OCI-M2 (cell line): Measurements from ENCODE around the gene SLC27A5.
"Not testable (repeated sequence)": the region's sequence is repeated elsewhere in the genome, so short reads cannot be mapped to it uniquely, and the experiment has no call there.

ENCODE experiments used
- DNase-seq: peaks from one replicate; lab custom pipeline; 2025; ENCODE audit not compliant: unreplicated experiment; lab: John Stamatoyannopoulos, UW

SLC27A5 gene

GRCh38 chr19:58498316-58499020 is 13.3 kb downstream of the SLC27A5 start:
- DNase-seq, result no peak

- no peak for DNase-seq
Measured at GRCh38 chr19:58497634-58498170, 14.1 kb downstream of the SLC27A5 start.

GRCh38 chr19:58492265-58492664 is 19.5 kb downstream of the SLC27A5 start:
- no peak for DNase-seq

GRCh38 chr19:58491393-58491792 is 20.4 kb downstream of the SLC27A5 start:
- DNase-seq, result no peak

- DNase-seq, result not testable (repeated sequence)
Measured at GRCh38 chr19:58484349-58484748, 27.4 kb downstream of the SLC27A5 start.

GRCh38 chr19:58483776-58484175 is 28.0 kb downstream of the SLC27A5 start:
- DNase-seq, result no peak

GRCh38 chr19:58482372-58482771 is 29.4 kb downstream of the SLC27A5 start:
- no peak for DNase-seq

GRCh38 chr19:58480831-58481230 is 31.0 kb downstream of the SLC27A5 start:
- no peak for DNase-seq

- no peak for DNase-seq
Measured at GRCh38 chr19:58480481-58480830, 31.3 kb downstream of the SLC27A5 start.

- no peak for DNase-seq
Measured at GRCh38 chr19:58479736-58480480, 31.9 kb downstream of the SLC27A5 start.

- no peak for DNase-seq
Measured at GRCh38 chr19:58479303-58479702, 32.5 kb downstream of the SLC27A5 start.

- no peak for DNase-seq
Measured at GRCh38 chr19:58477871-58478270, 33.9 kb downstream of the SLC27A5 start.

- no peak for DNase-seq
Measured at GRCh38 chr19:58477130-58477529, 34.7 kb downstream of the SLC27A5 start.

- DNase-seq, result no peak
Measured at GRCh38 chr19:58476498-58477015, 35.2 kb downstream of the SLC27A5 start.

- peak; percentile 97 for DNase-seq
Measured at GRCh38 chr19:58475714-58476497, 35.9 kb downstream of the SLC27A5 start, which contains the start of gene ZNF446. Gene ZNF446, plus strand, starts transcription at chr19:58476352. Its CDS starts 867 bp downstream, at chr19:58477219.

GRCh38 chr19:58474997-58475713 is 36.6 kb downstream of the SLC27A5 start:
- DNase-seq, result no peak

- no peak for DNase-seq
Measured at GRCh38 chr19:58474291-58474996, 37.3 kb downstream of the SLC27A5 start.

- DNase-seq, result no peak
Measured at GRCh38 chr19:58473775-58474174, 38.0 kb downstream of the SLC27A5 start.

GRCh38 chr19:58471736-58472135 is 40.1 kb downstream of the SLC27A5 start:
- no peak for DNase-seq
